Thoracic aorta (tissue), 2 donors: ENCODE data around the gene UPK3A. TPM values are rescaled to one million over a fixed set of nuclear protein-coding genes. Genes with fewer than 3 reads are reported as not detected.

Source experiments
- ATAC-seq: fragments of 150-250 bp; one replicate; pipeline ENCODE4 v1.8.0; 2017; ENCODE audit warnings: low read depth; ENCODE audit not compliant: insufficient number of reproducible peaks, low FRiP score
- DNase-seq: peaks from one replicate; pipeline ENCODE4 v3.0.0-alpha.2; 2020; ENCODE audit warnings: low spot score
- H3K27ac ChIP-seq, 2 donors: fragments of 200-600 bp; sonication (generic); 1 replicate in 1 of 2; 2 replicates in 1 of 2; pipeline ENCODE4 v1.5.1; 2016; ENCODE audit warnings: mild to moderate bottlenecking in 2 of 2, moderate library complexity in 2 of 2
- H3K27me3 ChIP-seq: fragments of 200-600 bp; sonication (generic); replicated peaks from 2 replicates; pipeline ENCODE4 v1.6.0; 2016; ENCODE audit warnings: mild to moderate bottlenecking; ENCODE audit not compliant: insufficient read depth
- H3K36me3 ChIP-seq: fragments of 200-600 bp; sonication (generic); one replicate; pipeline ENCODE4 v1.5.1; 2016
- H3K4me1 ChIP-seq, 2 donors: fragments of 200-600 bp; sonication (generic); 1 replicate in 1 of 2; 2 replicates in 1 of 2; pipeline versions ENCODE4 v1.5.1 to v1.6.0; 2016; ENCODE audit warnings: low read depth in 2 of 2, mild to moderate bottlenecking in 1 of 2; ENCODE audit not compliant: control insufficient read depth in 1 of 2
- H3K4me3 ChIP-seq: fragments of 200-600 bp; sonication (generic); 2 replicates; pipeline ENCODE4 v1.5.1; 2016; ENCODE audit warnings: mild to moderate bottlenecking
- H3K9me3 ChIP-seq: fragments of 200-600 bp; sonication (generic); 2 replicates; pipeline ENCODE4 v1.5.1; 2016
- total RNA-seq, 2 donors: library from RNA; depleted of rRNA; stranded (reverse); fragments of >200 nt; gene quantifications; one replicate each; pipeline versions ENCODE4 v1.1.0 to v1.2.3, GENCODE V29; 2016
- TF ChIP-seq, protein P1 (sequence below): fragments of 200-600 bp; sonication (generic); IDR thresholded peaks from one replicate; pipeline ENCODE4 v1.5.1; 2019; ENCODE audit warnings: antibody characterized with exemption

Gene UPK3A
- not detected for total RNA-seq

DNA sequence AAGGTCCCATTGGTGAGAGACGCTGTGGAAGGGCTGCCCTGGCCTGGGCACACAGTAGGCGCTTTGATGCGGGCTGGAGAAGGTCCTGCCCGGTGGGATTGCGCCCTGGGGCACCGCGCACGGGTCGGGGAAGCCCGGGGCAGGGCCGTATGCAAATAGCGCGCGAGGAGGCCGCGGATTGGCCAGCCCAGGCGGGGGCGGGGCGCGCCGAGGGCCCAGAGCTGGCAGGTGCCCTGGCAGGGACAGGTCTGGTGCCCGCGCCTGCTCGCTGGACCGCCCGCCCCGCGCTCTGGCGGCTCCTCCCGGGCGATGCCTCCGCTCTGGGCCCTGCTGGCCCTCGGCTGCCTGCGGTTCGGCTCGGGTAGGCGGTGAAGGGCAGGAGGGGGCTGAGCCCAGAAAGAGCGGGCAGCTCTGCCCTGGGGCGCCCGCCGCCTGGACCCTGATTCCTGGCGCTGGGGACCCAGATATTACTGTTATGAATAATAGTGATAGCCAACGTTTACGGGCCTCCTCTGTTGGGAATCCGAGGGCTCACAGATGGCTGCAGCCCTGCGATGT is at the start of gene UPK3A:
Gene UPK3A, plus strand, starts transcription at position 245 of the 558 bp plus-strand sequence. Its CDS starts 65 bp downstream, at position 310.
- peak within 1 kb of the TSS; percentile 69 for H3K4me3 ChIP-seq
- H3K27me3 ChIP-seq = no peaks in the 10 kb centered on the region
- no peak for ATAC-seq
- no peaks in the 10 kb centered on the region for H3K36me3 ChIP-seq
- H3K9me3 ChIP-seq = no peaks in the 10 kb centered on the region
- no peak within 1 kb of the TSS for H3K27ac ChIP-seq
- TF ChIP-seq, protein P1, sequence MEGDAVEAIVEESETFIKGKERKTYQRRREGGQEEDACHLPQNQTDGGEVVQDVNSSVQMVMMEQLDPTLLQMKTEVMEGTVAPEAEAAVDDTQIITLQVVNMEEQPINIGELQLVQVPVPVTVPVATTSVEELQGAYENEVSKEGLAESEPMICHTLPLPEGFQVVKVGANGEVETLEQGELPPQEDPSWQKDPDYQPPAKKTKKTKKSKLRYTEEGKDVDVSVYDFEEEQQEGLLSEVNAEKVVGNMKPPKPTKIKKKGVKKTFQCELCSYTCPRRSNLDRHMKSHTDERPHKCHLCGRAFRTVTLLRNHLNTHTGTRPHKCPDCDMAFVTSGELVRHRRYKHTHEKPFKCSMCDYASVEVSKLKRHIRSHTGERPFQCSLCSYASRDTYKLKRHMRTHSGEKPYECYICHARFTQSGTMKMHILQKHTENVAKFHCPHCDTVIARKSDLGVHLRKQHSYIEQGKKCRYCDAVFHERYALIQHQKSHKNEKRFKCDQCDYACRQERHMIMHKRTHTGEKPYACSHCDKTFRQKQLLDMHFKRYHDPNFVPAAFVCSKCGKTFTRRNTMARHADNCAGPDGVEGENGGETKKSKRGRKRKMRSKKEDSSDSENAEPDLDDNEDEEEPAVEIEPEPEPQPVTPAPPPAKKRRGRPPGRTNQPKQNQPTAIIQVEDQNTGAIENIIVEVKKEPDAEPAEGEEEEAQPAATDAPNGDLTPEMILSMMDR = no peak
- H3K4me1 ChIP-seq = peaks cover 12 to 40% of the 10 kb centered on the region in 2 donors
- no peak for DNase-seq

DNA sequence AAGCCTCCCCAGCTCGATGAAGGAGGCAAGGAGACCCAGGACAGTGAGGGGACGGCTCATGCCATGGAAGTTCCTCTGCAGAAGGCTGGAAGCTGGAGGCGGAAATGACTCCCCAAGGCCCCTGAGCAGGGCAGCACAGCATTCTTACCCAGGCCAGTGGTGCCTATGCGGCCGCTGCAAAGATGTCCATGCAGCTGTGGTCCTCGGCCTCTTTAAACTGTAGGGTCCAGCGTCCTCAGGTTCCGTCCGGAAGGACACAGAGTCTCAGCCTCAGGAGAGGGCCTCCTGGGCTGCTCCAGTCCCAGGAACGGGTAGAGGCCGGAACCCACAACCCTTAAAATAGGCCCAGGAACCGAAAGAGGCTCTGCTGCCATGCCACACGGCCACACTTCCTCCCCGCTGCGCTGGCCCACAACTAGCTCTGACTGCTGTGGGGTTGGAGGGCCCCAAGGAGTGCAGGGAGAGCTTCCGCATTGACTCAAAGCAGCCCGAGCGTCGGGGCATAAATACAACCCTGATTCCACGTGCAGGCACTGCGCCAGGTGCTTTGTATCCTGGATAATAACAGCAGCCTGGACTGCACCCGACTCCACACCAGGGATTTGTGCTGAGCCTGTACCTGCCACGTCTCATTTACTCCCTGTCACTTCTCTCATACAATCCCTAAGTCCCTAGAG is 49.5 kb upstream of the UPK3A start:
- no peak overlapping the region for H3K27ac ChIP-seq
- no peaks in the 10 kb centered on the region for H3K36me3 ChIP-seq
- TF ChIP-seq, protein P1 = no peak
- no peaks in the 10 kb centered on the region for H3K9me3 ChIP-seq
- peaks cover 10 to 18% of the 10 kb centered on the region in 2 donors for H3K4me1 ChIP-seq
- no peaks in the 10 kb centered on the region for H3K27me3 ChIP-seq
- H3K4me3 ChIP-seq = no peak overlapping the region
- ATAC-seq (no peak), DNase-seq (no peak)

DNA sequence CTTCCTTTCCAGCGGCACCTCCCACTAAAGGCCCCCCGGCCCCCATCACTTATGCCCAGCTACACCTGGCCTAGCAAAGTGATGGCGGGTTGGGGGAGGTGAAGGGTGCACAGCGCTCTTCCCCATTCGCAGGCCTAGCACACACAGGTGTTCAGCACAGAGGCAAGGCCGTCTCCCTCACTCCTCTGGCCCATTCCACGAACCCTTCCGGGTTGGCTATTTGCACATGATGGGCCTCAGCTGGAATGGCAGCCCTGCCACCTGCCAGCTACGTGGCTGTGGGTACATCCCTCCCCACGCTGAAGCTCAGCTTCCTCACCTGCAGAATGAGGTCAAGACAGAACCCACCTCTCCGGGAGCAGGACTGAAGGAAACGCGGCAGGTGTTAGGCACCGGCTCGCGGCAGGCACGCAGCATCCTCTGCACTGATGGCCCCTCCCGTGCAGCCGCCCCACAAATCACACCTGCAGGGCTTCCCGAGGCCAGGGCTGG is 48.9 kb upstream of the UPK3A start:
- TF ChIP-seq, protein P1 = no peak
- Histone ChIP-seq H3K9me3 (no peaks in the 10 kb centered on the region), H3K4me3 (no peak overlapping the region), H3K27ac (no peak overlapping the region), H3K4me1 (peaks cover 10 to 19% of the 10 kb centered on the region in 2 donors), H3K27me3 (no peaks in the 10 kb centered on the region), H3K36me3 (no peaks in the 10 kb centered on the region)
- DNase-seq = no peak
- no peak for ATAC-seq

DNA sequence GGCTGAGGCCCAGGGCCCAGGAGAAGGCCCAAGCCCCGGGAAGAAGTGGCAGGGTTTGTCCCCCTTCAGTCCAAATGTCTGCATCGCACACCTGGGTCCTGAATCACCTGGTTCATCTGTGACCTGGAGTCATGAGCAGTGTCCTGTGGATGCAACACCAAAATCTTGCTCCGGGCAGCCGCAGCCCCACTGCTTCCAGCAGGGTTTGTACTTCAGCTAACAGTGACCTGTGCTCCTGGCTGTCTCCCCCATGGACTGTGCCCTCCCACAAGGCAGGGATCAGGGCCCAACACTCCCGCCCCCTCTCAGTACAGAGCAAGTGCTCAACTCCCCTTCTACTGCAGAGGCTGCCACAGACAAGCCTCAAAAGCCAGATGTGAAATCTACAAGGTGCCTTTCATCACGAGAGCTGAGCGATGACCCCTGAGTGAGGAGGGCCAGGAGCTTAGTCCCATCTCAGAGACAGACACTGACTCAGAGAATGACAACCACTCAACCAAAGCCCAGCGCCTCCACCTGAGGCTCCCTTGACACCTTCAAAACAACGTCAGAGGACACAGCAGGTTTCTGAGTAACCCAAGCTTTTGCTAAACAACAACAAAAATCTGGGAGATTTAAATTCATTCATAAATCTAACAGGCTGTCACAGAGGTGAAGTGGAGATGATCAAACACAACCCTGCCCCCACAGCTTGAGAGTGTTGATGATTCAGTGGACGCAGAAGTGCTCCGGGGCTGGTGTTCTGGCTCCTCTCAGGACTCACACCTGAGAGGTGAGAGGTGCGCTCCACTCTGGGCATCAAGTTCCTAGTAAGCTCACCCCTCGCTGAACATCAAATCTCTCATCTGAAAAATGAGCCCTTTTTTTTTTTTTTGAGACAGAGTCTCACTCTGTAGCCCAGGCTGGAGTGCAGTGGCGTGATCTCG is 47.4 kb upstream of the UPK3A start:
- TF ChIP-seq, protein P1 = no peak
- Histone ChIP-seq H3K27me3 (no peaks in the 10 kb centered on the region), H3K4me3 (no peak overlapping the region), H3K27ac (no peak overlapping the region), H3K36me3 (no peaks in the 10 kb centered on the region), H3K9me3 (no peaks in the 10 kb centered on the region), H3K4me1 (peaks cover 10 to 23% of the 10 kb centered on the region in 2 donors)
- ATAC-seq = no peak
- no peak for DNase-seq
